GM12878 (cell line): ENCODE results near the gene TARS3. TPM values are rescaled to one million over a fixed set of nuclear protein-coding genes. Genes with fewer than 3 reads are reported as not detected.

Source experiments
- ATAC-seq: fragments of 200-7000 bp; cut with Tn5 transposase; 3 replicates; pipeline ENCODE4 v1.9.1; 2020; ENCODE audit warnings: mild to moderate bottlenecking, moderate library complexity
- BruUV-seq: library from RNA; stranded (reverse); fragments of 400-500 nt; replicated peaks from 2 replicates; lab custom pipeline; 2021; lab: Mats Ljungman, UMichigan
- CTCF ChIA-PET: fragments of 300-600 bp; sonication (Branson Sonifier 250); formaldehyde crosslinking; extraction: SDS; loops from one replicate; lab custom pipeline; 2021; ENCODE audit warnings: inconsistent platforms; lab: Yijun Ruan, JAX
- POLR2A ChIA-PET: fragments of 350-600 bp; formaldehyde crosslinking; extraction: SDS; loops from one replicate; lab custom pipeline; 2021; ENCODE audit warnings: inconsistent platforms; lab: Charles Lee
- RAD21 ChIA-PET: fragments of 300-600 bp; sonication (Branson Sonifier 250); formaldehyde crosslinking; loops from one replicate; lab custom pipeline; 2023; ENCODE audit warnings: antibody characterized with exemption; ENCODE audit not compliant: unreplicated experiment; lab: Charles Lee
- SMC1A ChIA-PET: fragments of 300-600 bp; sonication (Branson Sonifier 250); formaldehyde crosslinking; loops from one replicate; lab custom pipeline; 2023; ENCODE audit not compliant: unreplicated experiment, uncharacterized antibody; lab: Charles Lee
- DNase-seq: peaks from one replicate; pipeline ENCODE4 v3.0.0-alpha.2; 2011; ENCODE audit warnings: low read depth, low spot score
- FAIRE-seq: peaks from 3 replicates; lab custom pipeline; 2011; peaks lifted over from hg19 to GRCh38; lab: Jason Lieb, UNC
- H2AFZ ChIP-seq: 2 replicates; pipeline ENCODE4 v1.6.0; 2011; ENCODE audit warnings: low read depth, low read length, control low read depth; ENCODE audit not compliant: control insufficient read depth
- H3K27ac ChIP-seq: 2 replicates; pipeline ENCODE4 v1.5.1; 2011; ENCODE audit warnings: control low read depth; ENCODE audit not compliant: control insufficient read depth, insufficient read depth
- H3K27me3 ChIP-seq, 2 experiments: replicated peaks in 1 of 2; 2 replicates each; pipeline versions ENCODE4 v1.6.0 to v1.6.1; 2011; ENCODE audit warnings: low read length in 1 of 2; ENCODE audit not compliant: control insufficient read depth in 2 of 2, insufficient read depth in 2 of 2
- H3K36me3 ChIP-seq, 2 experiments: 2 replicates each; pipeline ENCODE4 v1.5.1; 2011; ENCODE audit warnings: low read length in 1 of 2; ENCODE audit not compliant: control insufficient read depth in 2 of 2, insufficient read depth in 2 of 2
- H3K4me1 ChIP-seq: 2 replicates; pipeline ENCODE4 v1.6.1; 2011; ENCODE audit warnings: mild to moderate bottlenecking, low read length, moderate library complexity, mixed read lengths; ENCODE audit not compliant: control insufficient read depth, insufficient read depth
- H3K4me2 ChIP-seq: 2 replicates; pipeline ENCODE4 v1.6.0; 2011; ENCODE audit warnings: control low read depth; ENCODE audit not compliant: control insufficient read depth, insufficient read depth
- H3K4me3 ChIP-seq: fragments of 200-600 bp; sonication (generic); 2 replicates; pipeline ENCODE4 v1.5.1; 2016
- H3K79me2 ChIP-seq: 2 replicates; pipeline ENCODE4 v1.6.0; 2011; ENCODE audit warnings: low read length; ENCODE audit not compliant: control insufficient read depth, insufficient read depth
- H3K9ac ChIP-seq: 2 replicates; pipeline ENCODE4 v1.8.0; 2011; ENCODE audit warnings: low read length, control low read depth, mixed read lengths; ENCODE audit not compliant: control insufficient read depth, insufficient read depth
- H3K9me3 ChIP-seq: replicated peaks from 3 replicates; pipeline ENCODE4 v1.5.1; 2011; ENCODE audit warnings: mild to moderate bottlenecking, low read length; ENCODE audit not compliant: control insufficient read depth, insufficient read depth
- H4K20me1 ChIP-seq: 2 replicates; pipeline ENCODE4 v1.6.0; 2011; ENCODE audit not compliant: control insufficient read depth, insufficient read depth
- ATF2 ChIP-seq: IDR thresholded peaks from 2 replicates; pipeline ENCODE4 v1.6.1; 2012; ENCODE audit warnings: low read length, inconsistent platforms
- BACH1 ChIP-seq: fragments of 450-650 bp; IDR thresholded peaks from 2 replicates; pipeline ENCODE4 v1.6.1; 2017; ENCODE audit warnings: mild to moderate bottlenecking, borderline replicate concordance
- CEBPZ ChIP-seq: fragments of 150-350 bp; IDR thresholded peaks from 2 replicates; pipeline ENCODE4 v1.6.1; 2016; ENCODE audit warnings: low read depth, low read length
- CHD1 ChIP-seq: IDR thresholded peaks from 2 replicates; pipeline ENCODE4 v1.6.1; 2012; ENCODE audit warnings: low read depth, low read length, improper control_type of control experiment
- IRF5 ChIP-seq: fragments of 450-650 bp; IDR thresholded peaks from 2 replicates; pipeline ENCODE4 v1.6.1; 2017; ENCODE audit warnings: borderline replicate concordance
- MAX ChIP-seq: IDR thresholded peaks from 2 replicates; pipeline ENCODE4 v1.6.1; 2012; ENCODE audit warnings: low read depth, low read length, improper control_type of control experiment
- MTA3 ChIP-seq: IDR thresholded peaks from 2 replicates; pipeline ENCODE4 v1.6.1; 2012; ENCODE audit warnings: low read length, inconsistent platforms, borderline replicate concordance
- MXI1 ChIP-seq: fragments of 150-350 bp; IDR thresholded peaks from 2 replicates; pipeline ENCODE4 v1.6.1; 2011; ENCODE audit warnings: low read depth, mild to moderate bottlenecking, inconsistent platforms, low read length, improper control_type of control experiment
- NBN ChIP-seq: fragments of 450-650 bp; IDR thresholded peaks from 2 replicates; pipeline ENCODE4 v1.6.1; 2016
- NR2C1 ChIP-seq: fragments of 450-650 bp; IDR thresholded peaks from 2 replicates; pipeline ENCODE4 v1.6.1; 2017; ENCODE audit warnings: antibody characterized with exemption, mild to moderate bottlenecking, moderate library complexity
- PKNOX1 ChIP-seq: fragments of 450-650 bp; IDR thresholded peaks from 2 replicates; pipeline ENCODE4 v1.6.1; 2016; ENCODE audit warnings: mild to moderate bottlenecking
- POLR2AphosphoS5 ChIP-seq: IDR thresholded peaks from 2 replicates; pipeline ENCODE4 v1.6.1; 2011; ENCODE audit warnings: mild to moderate bottlenecking, low read length, inconsistent platforms
- WGBS: methylation state at CpG from one replicate; pipeline ENCODE4 v1.1.6; 2016; ENCODE audit warnings: low lambda C conversion rate; ENCODE audit not compliant: insufficient replicate concordance, insufficient coverage; ENCODE audit errors: missing lambda C conversion rate; 5-methylcytosine and 5-hydroxymethylcytosine counted together
- in situ Hi-C: fragments of 300-500 bp; cut with MboI; formaldehyde crosslinking; loops from 9 replicates; pipeline ENCODE4 v1.14.3; 2018; ENCODE audit warnings: mixed read lengths
- intact Hi-C: fragments of 100-400 bp; cut with micrococcal nuclease; formaldehyde crosslinking; loops from one replicate; pipeline ENCODE4 v1.14.2; 2022; ENCODE audit not compliant: unreplicated experiment
- polyA plus RNA-seq, 11 experiments: library from polyadenylated mRNA; depleted of rRNA in 4 of 11; unstranded in 6 of 11; stranded (reverse) in 5 of 11; fragments of >200 nt; fragmentation: Nextera tagmentation in 4 of 11; fragmentation: Illumina TruSeq in 1 of 11; extraction: Ambion mirVana in 4 of 11; extraction: Trizol in 1 of 11; gene quantifications; 1 replicate in 1 of 11; 2 replicates in 10 of 11; pipeline versions ENCODE4 v1.2.1 to v1.2.3, GENCODE V29; 2011 to 2016; ENCODE audit warnings: inconsistent platforms in 2 of 11, missing spikeins in 2 of 11, low read depth in 1 of 11
- total RNA-seq, 4 experiments: library from RNA; depleted of rRNA in 3 of 4; stranded (reverse); fragments of >200 nt in 3 of 4; fragmentation: Illumina TruSeq in 1 of 4; extraction: Trizol in 1 of 4; gene quantifications; 2 replicates each; pipeline versions ENCODE4 v1.2.1 to v1.2.3, GENCODE V29; 2013 to 2021

The TARS3 gene
- total and polyA plus RNA-seq, 10 of the 15 experiments (the other 5 are each of a cell fraction or from before 2014, with no cell fraction given) = 1.4 to 7.8 (median 5.3) TPM

GRCh38 chr15:101718896-101719295 is 5.4 kb downstream of the TARS3 start:
- FAIRE-seq (no peak), ATAC-seq (no peak), DNase-seq (no peak)
- H3K79me2 ChIP-seq = no peaks in the 10 kb centered on the region; the same call in 1 of the 2 replicates
- H3K4me3 ChIP-seq = no peak overlapping the region
- TF ChIP-seq PKNOX1 (no peak), MAX (no peak), BACH1 (no peak), MXI1 (no peak), POLR2AphosphoS5 (no peak), NBN (no peak), IRF5 (no peak), CHD1 (no peak), CEBPZ (no peak), ATF2 (no peak), NR2C1 (no peak), MTA3 (no peak)
- H3K27me3 ChIP-seq = no peaks in the 10 kb centered on the region
- H2AFZ ChIP-seq = no peak overlapping the region
- H4K20me1 ChIP-seq = no peaks in the 10 kb centered on the region
- BruUV-seq = no TSS peak
- intact Hi-C loops = no loop called here
- ChIA-PET RAD21 (interaction anchor here (1.1 kb wide), 1 partner anchor 21 kb away, joined by 3 read pairs; no protein-coding TSS in a partner anchor), SMC1A (interaction anchor here (0.9 to 2.0 kb wide), 4 partner anchors 13 to 37 kb away, joined by 3 to 5 read pairs (median 3); no protein-coding TSS in a partner anchor), CTCF (interaction anchor here (1.2 kb wide), 1 partner anchor 802 kb away, joined by 3 read pairs; no protein-coding TSS in a partner anchor), POLR2A (no interaction called here)
- in situ Hi-C loops = no loop called here
- no peak overlapping the region for H3K27ac ChIP-seq
- H3K36me3 ChIP-seq = peaks cover 2 to 16% of the 10 kb centered on the region in 2 experiments; a peak in 2 of 4 replicates
- peaks cover 3% of the 10 kb centered on the region; the same call in 1 of the 2 replicates for H3K4me1 ChIP-seq
- peaks cover 5% of the 10 kb centered on the region; the same call in 2 of the 3 replicates for H3K9me3 ChIP-seq
- no peak overlapping the region for H3K9ac ChIP-seq
- 98% methylated on average over 3 of the region's 3 CpGs for WGBS
- no peak overlapping the region for H3K4me2 ChIP-seq
